ENCODE data around the gene GRIN2B. TPM values are rescaled to one million over a fixed set of nuclear protein-coding genes. Genes with fewer than 3 reads are reported as not detected.

GRIN2B gene
- total RNA-seq, 6 experiments from 2014 or later = not detected

GRCh38 chr12:13941258-13942249 lies 39.8 kb downstream of the GRIN2B start:
- DNase-seq = peak; percentile 25
- Mint-ChIP-seq H3K27ac (no peak overlapping the region), H3K9me3 (peaks cover 37% of the 10 kb centered on the region), H3K36me3 (ENCODE audit: low read depth) (no peaks in the 10 kb centered on the region), H3K4me1 (ENCODE audit: low read depth) (no peaks in the 10 kb centered on the region), H3K27me3 (ENCODE audit: insufficient read depth) (no peaks in the 10 kb centered on the region), H3K4me3 (no peak overlapping the region)
- TF ChIP-seq CTCF (IDR thresholded peaks at IDR 0.05) = peak; percentile 51

- Mint-ChIP-seq H3K9me3 (peaks cover 41% of the 10 kb centered on the region), H3K36me3 (ENCODE audit: low read depth) (no peaks in the 10 kb centered on the region), H3K27me3 (ENCODE audit: insufficient read depth) (no peaks in the 10 kb centered on the region), H3K4me1 (ENCODE audit: low read depth) (no peaks in the 10 kb centered on the region), H3K27ac (no peak overlapping the region), H3K4me3 (no peak overlapping the region)
- no peak for TF ChIP-seq CTCF (IDR thresholded peaks at IDR 0.05)
- DNase-seq = no peak
These were observed 41.0 kb downstream of the GRIN2B start for GRCh38 chr12:13940335-13940865.

- H3K4me3 Mint-ChIP-seq = no peak overlapping the region
- H3K27me3 Mint-ChIP-seq (ENCODE audit: insufficient read depth) = no peaks in the 10 kb centered on the region
- H3K9me3 Mint-ChIP-seq = peaks cover 30% of the 10 kb centered on the region
- H3K4me1 Mint-ChIP-seq (ENCODE audit: low read depth) = no peaks in the 10 kb centered on the region
- DNase-seq = no peak
- H3K36me3 Mint-ChIP-seq (ENCODE audit: low read depth) = no peaks in the 10 kb centered on the region
- no peak overlapping the region for H3K27ac Mint-ChIP-seq
- no peak for TF ChIP-seq CTCF (IDR thresholded peaks at IDR 0.05)
These were observed 43.7 kb downstream of the GRIN2B start for GRCh38 chr12:13937735-13938134.

- Mint-ChIP-seq H3K27me3 (ENCODE audit: insufficient read depth) (no peaks in the 10 kb centered on the region), H3K36me3 (ENCODE audit: low read depth) (no peaks in the 10 kb centered on the region), H3K27ac (no peak overlapping the region), H3K4me3 (no peak overlapping the region), H3K9me3 (peaks cover 21% of the 10 kb centered on the region), H3K4me1 (ENCODE audit: low read depth) (no peaks in the 10 kb centered on the region)
- no peak for TF ChIP-seq CTCF (IDR thresholded peaks at IDR 0.05)
- no peak for DNase-seq
These were observed 46.2 kb downstream of the GRIN2B start for GRCh38 chr12:13935169-13935568.
